Right atrium auricular region (tissue), 2 donors: ENCODE results near the gene CDRT4. TPM values are rescaled to one million over a fixed set of nuclear protein-coding genes. Genes with fewer than 3 reads are reported as not detected.

Source experiments
- DNase-seq: peaks from one replicate; pipeline ENCODE4 v3.0.0-alpha.2; 2019; ENCODE audit warnings: low spot score
- H3K27ac ChIP-seq, 2 donors: fragments of 200-600 bp; sonication (generic); 1 replicate in 1 of 2; 2 replicates in 1 of 2; pipeline ENCODE4 v1.5.1; 2016 to 2019
- H3K27me3 ChIP-seq, 2 donors: fragments of 200-600 bp; sonication (generic); one replicate each; pipeline versions ENCODE4 v1.5.1 to v1.6.0; 2017 to 2019
- H3K36me3 ChIP-seq: fragments of 200-600 bp; sonication (generic); one replicate; pipeline ENCODE4 v1.5.1; 2016
- H3K4me1 ChIP-seq, 2 donors: fragments of 200-600 bp; sonication (generic); one replicate each; pipeline versions ENCODE4 v1.5.1 to v1.6.0; 2017 to 2019
- H3K4me3 ChIP-seq, 2 donors: fragments of 200-600 bp; sonication (generic); 1 replicate in 1 of 2; 2 replicates in 1 of 2; pipeline ENCODE4 v1.5.1; 2017 to 2019; ENCODE audit warnings: mild to moderate bottlenecking in 1 of 2, moderate library complexity in 1 of 2
- H3K9me3 ChIP-seq, 2 donors: fragments of 200-600 bp; sonication (generic); one replicate each; pipeline ENCODE4 v1.5.1; 2019
- total RNA-seq, 2 donors: library from RNA; depleted of rRNA; stranded (reverse); fragments of >200 nt; gene quantifications; one replicate each; pipeline ENCODE4 v1.1.0, GENCODE V29; 2016
- TF ChIP-seq, protein P1 (sequence below), 2 donors: fragments of 200-600 bp; sonication (generic); IDR thresholded peaks; one replicate each; pipeline ENCODE4 v1.5.1; 2019; ENCODE audit warnings: antibody characterized with exemption in 2 of 2

The CDRT4 gene
- total RNA-seq, 2 donors from 2014 or later, result 0.94 TPM; not detected in 1

DNA sequence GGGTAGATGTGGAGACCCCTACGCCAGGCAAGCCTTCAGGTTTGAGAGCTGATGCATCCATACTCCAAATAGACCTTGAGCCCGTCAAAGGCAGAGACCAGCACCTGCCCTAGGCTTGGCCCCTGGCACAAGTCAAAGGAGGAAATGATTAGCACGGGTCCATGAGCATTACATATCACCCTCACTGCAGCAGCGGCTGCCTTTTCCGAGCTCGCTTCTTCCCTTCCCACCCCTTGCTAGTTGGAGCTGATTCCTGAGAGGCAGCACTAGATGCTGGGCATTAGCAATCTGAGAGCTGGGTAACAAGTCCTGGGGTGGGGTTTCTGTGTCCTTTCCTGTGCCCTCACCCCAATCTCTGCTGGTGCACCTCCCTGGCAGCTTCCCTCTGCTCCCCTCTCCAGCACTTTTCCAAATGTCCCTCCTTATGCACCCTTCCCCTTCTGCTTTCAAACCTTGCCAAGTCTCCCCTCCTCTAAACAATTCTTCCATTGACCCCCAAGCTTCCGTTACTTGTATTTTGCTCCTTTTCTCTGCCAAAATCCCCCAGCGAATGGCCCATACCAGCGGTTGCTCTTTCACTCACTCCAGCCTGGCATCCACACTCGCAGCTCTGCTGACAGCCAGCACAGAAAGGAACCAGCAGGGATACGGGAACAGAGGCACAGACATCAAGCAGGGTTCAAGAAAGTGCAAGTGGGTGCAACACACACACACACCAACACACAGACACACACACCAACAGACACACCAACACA lies 3.0 kb downstream of the CDRT4 start:
- Histone ChIP-seq H3K4me3 (no peak overlapping the region), H3K27me3 (no peaks in the 10 kb centered on the region), H3K27ac (peak overlapping the region; percentile 6 to 64), H3K4me1 (peaks cover 0 to 38% of the 10 kb centered on the region in 2 donors), H3K9me3 (no peaks in the 10 kb centered on the region), H3K36me3 (no peaks in the 10 kb centered on the region)
- DNase-seq, result no peak
- TF ChIP-seq, protein P1, sequence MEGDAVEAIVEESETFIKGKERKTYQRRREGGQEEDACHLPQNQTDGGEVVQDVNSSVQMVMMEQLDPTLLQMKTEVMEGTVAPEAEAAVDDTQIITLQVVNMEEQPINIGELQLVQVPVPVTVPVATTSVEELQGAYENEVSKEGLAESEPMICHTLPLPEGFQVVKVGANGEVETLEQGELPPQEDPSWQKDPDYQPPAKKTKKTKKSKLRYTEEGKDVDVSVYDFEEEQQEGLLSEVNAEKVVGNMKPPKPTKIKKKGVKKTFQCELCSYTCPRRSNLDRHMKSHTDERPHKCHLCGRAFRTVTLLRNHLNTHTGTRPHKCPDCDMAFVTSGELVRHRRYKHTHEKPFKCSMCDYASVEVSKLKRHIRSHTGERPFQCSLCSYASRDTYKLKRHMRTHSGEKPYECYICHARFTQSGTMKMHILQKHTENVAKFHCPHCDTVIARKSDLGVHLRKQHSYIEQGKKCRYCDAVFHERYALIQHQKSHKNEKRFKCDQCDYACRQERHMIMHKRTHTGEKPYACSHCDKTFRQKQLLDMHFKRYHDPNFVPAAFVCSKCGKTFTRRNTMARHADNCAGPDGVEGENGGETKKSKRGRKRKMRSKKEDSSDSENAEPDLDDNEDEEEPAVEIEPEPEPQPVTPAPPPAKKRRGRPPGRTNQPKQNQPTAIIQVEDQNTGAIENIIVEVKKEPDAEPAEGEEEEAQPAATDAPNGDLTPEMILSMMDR (IDR thresholded peaks at IDR 0.05), result no peak

DNA sequence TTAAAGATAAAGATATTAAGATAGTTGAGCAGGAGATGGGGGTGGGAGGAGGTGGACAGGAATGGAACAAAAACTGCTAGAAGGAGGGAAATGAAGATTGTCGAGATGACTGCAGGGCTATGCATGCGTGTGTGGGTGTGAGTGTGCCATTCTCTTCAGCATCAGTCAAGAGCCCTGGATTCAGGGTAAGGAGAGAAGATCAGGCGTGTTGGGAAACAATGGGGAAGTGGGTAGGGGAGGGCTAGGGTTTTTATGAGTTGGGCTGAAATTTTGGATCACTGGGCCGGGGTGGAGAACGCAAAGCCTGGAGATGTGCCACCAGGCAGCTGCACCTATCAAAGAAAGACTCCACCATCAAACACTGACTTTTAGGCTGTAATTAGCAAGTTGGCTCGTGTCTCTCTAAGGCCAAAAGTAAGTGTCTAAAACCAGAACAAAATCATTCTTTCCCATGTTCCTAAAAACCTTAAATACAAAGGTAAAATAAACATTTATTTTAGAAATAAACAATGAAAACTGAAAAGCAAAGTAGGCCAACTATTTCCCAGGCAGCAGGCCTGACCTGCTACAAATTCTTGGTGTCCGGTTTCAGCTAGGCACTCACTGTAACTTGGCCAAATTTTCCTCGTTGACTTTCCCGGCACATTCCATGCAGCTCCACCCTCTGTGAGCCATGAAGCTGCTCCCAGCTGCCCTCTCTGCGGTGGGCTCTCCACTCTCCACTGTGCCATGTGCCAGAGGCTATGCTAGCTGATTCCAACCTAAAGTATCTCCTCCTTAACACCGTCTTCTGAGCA lies 4.2 kb downstream of the CDRT4 start:
- TF ChIP-seq, protein P1 (IDR thresholded peaks at IDR 0.05), result no peak
- H3K4me1 ChIP-seq, result peaks cover 0 to 34% of the 10 kb centered on the region in 2 donors
- H3K27me3 ChIP-seq, result no peaks in the 10 kb centered on the region
- H3K36me3 ChIP-seq, result no peaks in the 10 kb centered on the region
- H3K9me3 ChIP-seq, result no peaks in the 10 kb centered on the region
- H3K27ac ChIP-seq, result peak overlapping the region; percentile 64 to 70
- DNase-seq, result peak; percentile 73
- no peak overlapping the region for H3K4me3 ChIP-seq

DNA sequence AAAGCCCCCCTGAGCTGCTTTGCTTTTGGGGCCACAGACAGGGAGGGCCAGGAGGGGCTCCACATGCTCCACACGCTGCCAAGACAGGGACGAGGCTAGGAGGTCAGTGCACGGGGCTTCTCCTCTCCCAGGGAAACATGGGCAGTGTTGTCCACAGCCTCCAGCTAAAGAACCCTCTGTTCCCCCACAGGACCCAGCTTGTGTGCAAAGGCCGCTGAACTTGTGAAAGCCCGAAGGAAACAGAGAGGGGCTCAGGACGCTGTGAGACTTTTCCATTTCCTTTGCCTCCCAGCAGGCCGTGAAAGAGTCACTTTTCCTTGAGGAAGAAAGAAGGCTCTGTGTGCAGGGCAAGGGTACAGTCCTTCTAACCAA lies 9.7 kb downstream of the CDRT4 start:
- Histone ChIP-seq H3K9me3 (peaks cover 0 to 6% of the 10 kb centered on the region in 2 donors), H3K27ac (peak overlapping the region; percentile 50 to 70), H3K36me3 (no peaks in the 10 kb centered on the region), H3K27me3 (no peaks in the 10 kb centered on the region), H3K4me3 (no peak overlapping the region), H3K4me1 (peaks cover 0 to 41% of the 10 kb centered on the region in 2 donors)
- DNase-seq, result no peak
- TF ChIP-seq, protein P1 (IDR thresholded peaks at IDR 0.05), result no peak

DNA sequence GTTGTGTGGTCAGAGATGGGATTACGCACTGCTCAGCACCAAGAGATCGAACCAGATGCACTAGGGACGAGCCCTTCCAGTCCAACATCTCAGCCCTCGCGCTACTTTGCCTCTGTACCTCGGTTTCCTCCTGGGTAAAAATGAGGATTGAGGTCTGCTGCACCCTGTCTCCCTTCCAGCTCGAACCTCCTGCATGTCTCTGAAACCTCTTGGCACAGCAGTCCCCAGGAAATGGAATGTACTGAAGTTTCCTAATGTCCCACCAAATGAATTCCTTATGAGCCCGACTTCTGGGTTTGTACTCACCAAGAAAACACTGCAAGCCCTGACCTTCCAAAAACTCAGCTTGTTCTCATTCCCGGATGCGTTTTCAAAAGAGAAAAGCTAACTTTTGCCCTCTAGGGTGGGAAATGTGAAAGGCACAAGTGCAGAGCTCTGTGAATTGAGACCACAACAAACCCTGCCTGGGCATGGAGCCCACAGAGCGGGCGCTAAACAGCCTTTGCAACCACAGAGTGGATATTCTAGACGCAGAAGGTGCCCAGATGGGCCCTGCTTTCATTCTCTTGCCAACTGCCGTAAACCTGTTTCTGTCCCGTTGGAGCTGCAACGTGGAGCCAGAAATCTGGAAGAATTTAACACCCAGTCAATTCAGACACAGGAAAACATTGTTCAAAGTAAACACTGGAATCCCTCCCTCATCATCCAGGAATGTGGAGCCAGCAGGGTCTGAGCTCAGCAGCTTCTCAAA lies 10.3 kb downstream of the CDRT4 start:
- Histone ChIP-seq H3K4me3 (no peak overlapping the region), H3K36me3 (no peaks in the 10 kb centered on the region), H3K27me3 (no peaks in the 10 kb centered on the region), H3K4me1 (peaks cover 0 to 41% of the 10 kb centered on the region in 2 donors), H3K27ac (peak overlapping the region; percentile 50 to 70), H3K9me3 (peaks cover 0 to 6% of the 10 kb centered on the region in 2 donors)
- peak; percentile 70 for DNase-seq
- TF ChIP-seq, protein P1 (IDR thresholded peaks at IDR 0.05), result peak in 1 of 2 donors; percentile 58

DNA sequence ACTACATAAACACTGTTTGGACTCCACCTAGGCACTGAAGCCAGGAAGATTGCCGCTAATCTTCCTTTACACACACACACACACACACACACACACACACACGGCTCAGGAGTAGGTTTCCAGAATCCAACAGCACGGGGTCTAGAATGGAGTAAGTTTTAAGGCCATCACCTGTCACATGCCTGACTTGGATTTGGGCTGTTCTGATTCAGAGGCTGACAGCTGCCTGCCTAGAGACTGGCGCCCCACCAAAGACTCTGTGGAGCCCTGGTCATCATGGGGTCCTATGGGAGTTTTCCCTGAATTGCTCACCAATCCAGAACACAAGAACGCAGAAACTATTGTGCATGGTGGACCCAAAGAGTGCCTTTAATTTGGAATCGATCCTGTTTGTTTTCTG lies 10.9 kb downstream of the CDRT4 start:
- H3K27me3 ChIP-seq, result no peaks in the 10 kb centered on the region
- H3K36me3 ChIP-seq, result no peaks in the 10 kb centered on the region
- DNase-seq, result peak; percentile 70
- H3K27ac ChIP-seq, result peak overlapping the region; percentile 50 to 70
- H3K9me3 ChIP-seq, result peaks cover 0 to 6% of the 10 kb centered on the region in 2 donors
- no peak overlapping the region for H3K4me3 ChIP-seq
- TF ChIP-seq, protein P1 (IDR thresholded peaks at IDR 0.05), result no peak
- peaks cover 0 to 47% of the 10 kb centered on the region in 2 donors for H3K4me1 ChIP-seq
